ENCODE measurements around the gene FCSK.

- TF ChIP-seq, protein P1, sequence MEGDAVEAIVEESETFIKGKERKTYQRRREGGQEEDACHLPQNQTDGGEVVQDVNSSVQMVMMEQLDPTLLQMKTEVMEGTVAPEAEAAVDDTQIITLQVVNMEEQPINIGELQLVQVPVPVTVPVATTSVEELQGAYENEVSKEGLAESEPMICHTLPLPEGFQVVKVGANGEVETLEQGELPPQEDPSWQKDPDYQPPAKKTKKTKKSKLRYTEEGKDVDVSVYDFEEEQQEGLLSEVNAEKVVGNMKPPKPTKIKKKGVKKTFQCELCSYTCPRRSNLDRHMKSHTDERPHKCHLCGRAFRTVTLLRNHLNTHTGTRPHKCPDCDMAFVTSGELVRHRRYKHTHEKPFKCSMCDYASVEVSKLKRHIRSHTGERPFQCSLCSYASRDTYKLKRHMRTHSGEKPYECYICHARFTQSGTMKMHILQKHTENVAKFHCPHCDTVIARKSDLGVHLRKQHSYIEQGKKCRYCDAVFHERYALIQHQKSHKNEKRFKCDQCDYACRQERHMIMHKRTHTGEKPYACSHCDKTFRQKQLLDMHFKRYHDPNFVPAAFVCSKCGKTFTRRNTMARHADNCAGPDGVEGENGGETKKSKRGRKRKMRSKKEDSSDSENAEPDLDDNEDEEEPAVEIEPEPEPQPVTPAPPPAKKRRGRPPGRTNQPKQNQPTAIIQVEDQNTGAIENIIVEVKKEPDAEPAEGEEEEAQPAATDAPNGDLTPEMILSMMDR (IDR thresholded peaks at IDR 0.05), result no peak
- no peak for TF ChIP-seq POLR2A (IDR thresholded peaks at IDR 0.05)
Measured at GRCh38 chr16:70421473-70422311, 32.7 kb upstream of the FCSK start.
